NT2/D1 (cell line): Measurements from ENCODE around the gene MCRIP2.

Experiments
- DNase-seq: peaks from one replicate; pipeline ENCODE4 v3.0.0-alpha.2; 2011; ENCODE audit warnings: low read depth, low spot score
- H3K27me3 ChIP-seq: 2 replicates; pipeline ENCODE4 v1.6.0; 2011; ENCODE audit warnings: mild to moderate bottlenecking; ENCODE audit not compliant: insufficient read length, insufficient read depth
- H3K36me3 ChIP-seq: 2 replicates; pipeline ENCODE4 v1.6.1; 2011; ENCODE audit warnings: mild to moderate bottlenecking, low read length, mixed read lengths; ENCODE audit not compliant: insufficient read depth, insufficient read length
- H3K4me1 ChIP-seq: 2 replicates; pipeline ENCODE4 v1.5.1; 2011; ENCODE audit not compliant: insufficient read depth, insufficient read length
- H3K4me3 ChIP-seq: 2 replicates; pipeline ENCODE4 v1.5.1; 2011; ENCODE audit warnings: low read depth; ENCODE audit not compliant: insufficient read length
- H3K9ac ChIP-seq: 2 replicates; pipeline ENCODE4 v1.6.0; 2011; ENCODE audit warnings: low read depth; ENCODE audit not compliant: insufficient read length
- H3K9me3 ChIP-seq: 2 replicates; pipeline ENCODE4 v1.5.1; 2011; ENCODE audit warnings: mild to moderate bottlenecking, low read length; ENCODE audit not compliant: insufficient read depth
- SUZ12 ChIP-seq: IDR thresholded peaks from 2 replicates; pipeline ENCODE4 v1.6.1; 2011; ENCODE audit not compliant: insufficient read length, insufficient read depth; ENCODE audit errors: extremely low read depth
- YY1 ChIP-seq: IDR thresholded peaks from 2 replicates; pipeline ENCODE4 v1.6.1; 2011; ENCODE audit not compliant: insufficient read length, insufficient read depth
- ZNF274 ChIP-seq: IDR thresholded peaks from 2 replicates; pipeline ENCODE4 v1.6.1; 2011; ENCODE audit warnings: mild to moderate bottlenecking, low read depth, low read length

Gene MCRIP2

GRCh38 chr16:658679-659571 is 17.3 kb downstream of the MCRIP2 start:
- Histone ChIP-seq H3K4me1 (peaks cover 16% of the 10 kb centered on the region), H3K9ac (peak overlapping the region; percentile 17), H3K27me3 (no peaks in the 10 kb centered on the region), H3K4me3 (no peak overlapping the region), H3K36me3 (peaks cover 88% of the 10 kb centered on the region), H3K9me3 (no peaks in the 10 kb centered on the region)
- no peak for TF ChIP-seq SUZ12
- TF ChIP-seq ZNF274, result no peak
- TF ChIP-seq YY1, result no peak
- no peak for DNase-seq

- DNase-seq, result no peak
- peaks cover 90% of the 10 kb centered on the region for H3K36me3 ChIP-seq
- TF ChIP-seq ZNF274 (no peak), YY1 (no peak), SUZ12 (no peak)
- H3K27me3 ChIP-seq, result no peaks in the 10 kb centered on the region
- H3K9me3 ChIP-seq, result no peaks in the 10 kb centered on the region
- H3K4me3 ChIP-seq, result no peak overlapping the region
- H3K4me1 ChIP-seq, result peaks cover 16% of the 10 kb centered on the region
- no peak overlapping the region for H3K9ac ChIP-seq
Observed at GRCh38 chr16:659618-660017, 18.0 kb downstream of the MCRIP2 start.

GRCh38 chr16:660132-660458 is 18.5 kb downstream of the MCRIP2 start:
- no peak for DNase-seq
- Histone ChIP-seq H3K36me3 (peaks cover 87% of the 10 kb centered on the region), H3K4me1 (peaks cover 16% of the 10 kb centered on the region), H3K9ac (no peak overlapping the region), H3K27me3 (no peaks in the 10 kb centered on the region), H3K4me3 (no peak overlapping the region), H3K9me3 (no peaks in the 10 kb centered on the region)
- TF ChIP-seq SUZ12 (no peak), YY1 (no peak), ZNF274 (no peak)

- H3K36me3 ChIP-seq, result peaks cover 82% of the 10 kb centered on the region
- peaks cover 16% of the 10 kb centered on the region for H3K4me1 ChIP-seq
- H3K9ac ChIP-seq, result peak overlapping the region; percentile 74
- no peak overlapping the region for H3K4me3 ChIP-seq
- H3K27me3 ChIP-seq, result no peaks in the 10 kb centered on the region
- peak; percentile 66 for DNase-seq
- H3K9me3 ChIP-seq, result no peaks in the 10 kb centered on the region
- TF ChIP-seq YY1 (no peak), ZNF274 (no peak), SUZ12 (no peak)
Observed at GRCh38 chr16:660459-661183, 19.0 kb downstream of the MCRIP2 start.

GRCh38 chr16:661184-661821 is 19.7 kb downstream of the MCRIP2 start:
- H3K27me3 ChIP-seq, result no peaks in the 10 kb centered on the region

GRCh38 chr16:662095-662494 is 20.5 kb downstream of the MCRIP2 start:
- peaks cover 19% of the 10 kb centered on the region for H3K4me1 ChIP-seq
- H3K36me3 ChIP-seq, result peaks cover 81% of the 10 kb centered on the region
- DNase-seq, result no peak
- no peaks in the 10 kb centered on the region for H3K27me3 ChIP-seq
- no peaks in the 10 kb centered on the region for H3K9me3 ChIP-seq
- H3K9ac ChIP-seq, result no peak overlapping the region
- H3K4me3 ChIP-seq, result no peak overlapping the region
- TF ChIP-seq YY1 (no peak), ZNF274 (no peak), SUZ12 (no peak)

More at GRCh38 chr16:661184-661821, 19.7 kb downstream of the MCRIP2 start:
- Histone ChIP-seq H3K4me3 (no peak overlapping the region), H3K36me3 (peaks cover 81% of the 10 kb centered on the region), H3K9me3 (no peaks in the 10 kb centered on the region), H3K9ac (peak overlapping the region; percentile 74), H3K4me1 (peaks cover 19% of the 10 kb centered on the region)
- no peak for DNase-seq
- TF ChIP-seq ZNF274, result no peak
- no peak for TF ChIP-seq YY1
- TF ChIP-seq SUZ12, result no peak
